IMR-90 (cell line): ENCODE results near the gene FAM171A1. TPM values are rescaled to one million over a fixed set of nuclear protein-coding genes. Genes with fewer than 3 reads are reported as not detected.

Experiments
- ATAC-seq: fragments of 200-7000 bp; cut with Tn5 transposase; 2 replicates; pipeline ENCODE4 v1.9.1; 2020; ENCODE audit warnings: low read depth, mild to moderate bottlenecking, moderate library complexity
- BruUV-seq: library from RNA; stranded (reverse); fragments of 400-500 nt; replicated peaks from 2 replicates; lab custom pipeline; 2021; lab: Mats Ljungman, UMichigan
- CTCF ChIA-PET: fragments of 300-600 bp; formaldehyde crosslinking; extraction: SDS; loops from one replicate; lab custom pipeline; 2021; ENCODE audit warnings: antibody characterized with exemption; lab: Yijun Ruan, JAX
- POLR2A ChIA-PET: fragments of 300-600 bp; sonication (Branson Sonifier 250); formaldehyde crosslinking; loops from one replicate; lab custom pipeline; 2022; ENCODE audit warnings: antibody characterized with exemption; ENCODE audit not compliant: unreplicated experiment; lab: Charles Lee
- DNase-seq: peaks from one replicate; pipeline ENCODE4 v3.0.0; 2013
- H2AFZ ChIP-seq: replicated peaks from 2 replicates; pipeline ENCODE3; 2013; ENCODE audit warnings: low read length, mild to moderate bottlenecking; ENCODE audit not compliant: poor library complexity
- H2AK5ac ChIP-seq: 2 replicates; pipeline ENCODE4 v1.6.1; 2013; ENCODE audit warnings: low read depth, low read length, inconsistent platforms
- H2AK9ac ChIP-seq: replicated peaks from 2 replicates; pipeline ENCODE3; 2013; ENCODE audit warnings: mild to moderate bottlenecking, low read depth, low read length, moderate library complexity; ENCODE audit not compliant: poor library complexity
- H2BK120ac ChIP-seq: 2 replicates; pipeline ENCODE4 v1.6.1; 2013; ENCODE audit warnings: low read depth, low read length, inconsistent platforms
- H2BK15ac ChIP-seq: 3 replicates; pipeline ENCODE4 v1.6.1; 2013; ENCODE audit warnings: low read depth, low read length, inconsistent platforms
- H2BK20ac ChIP-seq: 2 replicates; pipeline ENCODE4 v1.6.1; 2013; ENCODE audit warnings: low read depth, mild to moderate bottlenecking, inconsistent platforms, low read length, moderate library complexity
- H2BK5ac ChIP-seq: 2 replicates; pipeline ENCODE4 v1.6.1; 2013; ENCODE audit warnings: mild to moderate bottlenecking, low read depth, low read length, inconsistent platforms; ENCODE audit not compliant: poor library complexity, severe bottlenecking
- H3K14ac ChIP-seq: replicated peaks from 2 replicates; pipeline ENCODE4 v1.6.1; 2013; ENCODE audit warnings: low read depth, low read length, inconsistent platforms
- H3K18ac ChIP-seq: 2 replicates; pipeline ENCODE4 v1.6.1; 2013; ENCODE audit warnings: low read depth, low read length, control low read depth
- H3K23ac ChIP-seq: 2 replicates; pipeline ENCODE4 v1.6.1; 2013; ENCODE audit warnings: low read depth, low read length, inconsistent platforms
- H3K27ac ChIP-seq: 2 replicates; pipeline ENCODE4 v1.5.1; 2013; ENCODE audit warnings: mild to moderate bottlenecking, control low read depth, low read length; ENCODE audit not compliant: insufficient read depth
- H3K27me3 ChIP-seq: 2 replicates; pipeline ENCODE4 v1.6.1; 2013; ENCODE audit warnings: low read length; ENCODE audit not compliant: control insufficient read depth, insufficient read depth
- H3K36me3 ChIP-seq: 2 replicates; pipeline ENCODE4 v1.6.1; 2013; ENCODE audit warnings: low read length, mixed read lengths; ENCODE audit not compliant: control insufficient read depth, insufficient read depth
- H3K4ac ChIP-seq: 2 replicates; pipeline ENCODE4 v1.6.1; 2013; ENCODE audit warnings: low read depth, low read length, inconsistent platforms
- H3K4me1 ChIP-seq: 2 replicates; pipeline ENCODE4 v1.6.1; 2013; ENCODE audit warnings: low read length, mixed read lengths; ENCODE audit not compliant: control insufficient read depth, insufficient read depth
- H3K4me2 ChIP-seq: 2 replicates; pipeline ENCODE4 v1.6.1; 2013; ENCODE audit warnings: low read depth, mild to moderate bottlenecking, control low read depth, low read length, moderate library complexity
- H3K4me3 ChIP-seq: 2 replicates; pipeline ENCODE4 v1.5.1; 2013; ENCODE audit warnings: low read depth, mild to moderate bottlenecking, control low read depth, low read length, moderate library complexity; ENCODE audit not compliant: insufficient read depth
- H3K56ac ChIP-seq: 2 replicates; pipeline ENCODE4 v1.6.1; 2013; ENCODE audit warnings: low read length, inconsistent platforms; ENCODE audit not compliant: insufficient read depth; ENCODE audit errors: extremely low read depth
- H3K79me1 ChIP-seq, 2 experiments: 2 replicates each; pipeline ENCODE4 v1.6.1; 2013; ENCODE audit warnings: low read length in 2 of 2, inconsistent platforms in 1 of 2, low read depth in 1 of 2
- H3K9ac ChIP-seq: 2 replicates; pipeline ENCODE4 v1.6.1; 2013; ENCODE audit warnings: low read depth, low read length, control low read depth
- H3K9me1 ChIP-seq: 2 replicates; pipeline ENCODE4 v1.6.1; 2013; ENCODE audit warnings: low read length, inconsistent platforms; ENCODE audit not compliant: insufficient read depth
- H3K9me3 ChIP-seq: 2 replicates; pipeline ENCODE4 v1.6.1; 2013; ENCODE audit warnings: low read length; ENCODE audit not compliant: control insufficient read depth, insufficient read depth
- H4K20me1 ChIP-seq: 2 replicates; pipeline ENCODE4 v1.6.1; 2013; ENCODE audit warnings: low read length, inconsistent platforms; ENCODE audit not compliant: insufficient read depth
- H4K5ac ChIP-seq: 2 replicates; pipeline ENCODE4 v1.6.1; 2013; ENCODE audit warnings: mild to moderate bottlenecking, low read depth, low read length, control low read depth
- H4K8ac ChIP-seq, 2 experiments: 2 replicates each; pipeline ENCODE4 v1.6.1; 2013; ENCODE audit warnings: low read depth in 2 of 2, low read length in 2 of 2, control low read depth in 1 of 2, inconsistent platforms in 1 of 2
- H4K91ac ChIP-seq: 2 replicates; pipeline ENCODE4 v1.6.1; 2013; ENCODE audit warnings: low read depth, low read length, inconsistent platforms; ENCODE audit not compliant: insufficient read depth
- CEBPB ChIP-seq: IDR thresholded peaks from 2 replicates; pipeline ENCODE4 v1.6.1; 2012; ENCODE audit warnings: low read depth, low read length, improper control_type of control experiment
- CHD1 ChIP-seq: IDR thresholded peaks from 2 replicates; pipeline ENCODE4 v1.6.1; 2012; ENCODE audit warnings: low read depth, low read length, improper control_type of control experiment
- CTCF ChIP-seq: conservative IDR thresholded peaks from 2 replicates; pipeline ENCODE4 v1.5.1; 2012; ENCODE audit warnings: mild to moderate bottlenecking, low read depth, low read length, improper control_type of control experiment
- ELK1 ChIP-seq: fragments of 150-350 bp; IDR thresholded peaks from 2 replicates; pipeline ENCODE4 v1.6.1; 2016; ENCODE audit warnings: low read depth, mild to moderate bottlenecking, low read length, moderate library complexity, borderline replicate concordance
- MAFK ChIP-seq: IDR thresholded peaks from 2 replicates; pipeline ENCODE4 v1.6.1; 2012; ENCODE audit warnings: low read depth, low read length, improper control_type of control experiment
- MAZ ChIP-seq: IDR thresholded peaks from 2 replicates; pipeline ENCODE4 v1.6.1; 2012; ENCODE audit warnings: low read depth, mild to moderate bottlenecking, low read length, improper control_type of control experiment, moderate library complexity, borderline replicate concordance
- MXI1 ChIP-seq: IDR thresholded peaks from 2 replicates; pipeline ENCODE4 v1.6.1; 2012; ENCODE audit warnings: low read depth, mild to moderate bottlenecking, low read length, moderate library complexity, borderline replicate concordance
- POLR2A ChIP-seq: IDR thresholded peaks from 2 replicates; pipeline ENCODE4 v1.6.1; 2012; ENCODE audit warnings: mild to moderate bottlenecking, low read depth, low read length
- SMC3 ChIP-seq: fragments of 150-350 bp; IDR thresholded peaks from 2 replicates; pipeline ENCODE4 v1.6.1; 2016; ENCODE audit warnings: low read depth, mild to moderate bottlenecking, antibody characterized with exemption, low read length, moderate library complexity
- USF2 ChIP-seq: fragments of 150-350 bp; IDR thresholded peaks from 2 replicates; pipeline ENCODE4 v1.6.1; 2017; ENCODE audit warnings: mild to moderate bottlenecking, antibody characterized with exemption, low read length, low read depth
- WGBS, 2 experiments: methylation state at CpG; one replicate each; pipeline versions ENCODE4 v1.1.5 to v1.1.7; 2013; ENCODE audit warnings: missing lambda C conversion rate in 2 of 2; ENCODE audit not compliant: insufficient read length in 1 of 2; ENCODE audit errors: extremely low coverage in 2 of 2; 5-methylcytosine and 5-hydroxymethylcytosine counted together
- dilution Hi-C: fragments of 300-500 bp; cut with HindIII; formaldehyde crosslinking; loops from one replicate; pipeline ENCODE4 v1.14.3; 2018; ENCODE audit warnings: low sequenced_read_pairs; ENCODE audit not compliant: unreplicated experiment
- in situ Hi-C: fragments of 300-500 bp; cut with MboI; formaldehyde crosslinking; loops from 3 replicates; pipeline ENCODE4 v1.14.3; 2019; ENCODE audit warnings: low sequenced_read_pairs, inconsistent platforms, mixed read lengths
- intact Hi-C: fragments of 100-400 bp; cut with micrococcal nuclease; formaldehyde crosslinking; loops from 2 replicates; pipeline ENCODE4 v1.10.0; 2022
- polyA plus RNA-seq, 3 experiments: library from polyadenylated mRNA; depleted of rRNA; stranded (reverse); fragments of >200 nt; gene quantifications; 2 replicates each; pipeline ENCODE4 v1.2.3, GENCODE V29; 2012; ENCODE audit warnings: low replicate concordance in 1 of 3
- total RNA-seq: library from RNA; depleted of rRNA; stranded (reverse); fragments of >200 nt; gene quantifications from 2 replicates; pipeline ENCODE4 v1.2.3, GENCODE V29; 2012

FAM171A1 gene
- total and polyA plus RNA-seq, 2 of the 4 experiments (the other 2 are of a cell fraction), result 20.3 to 30.6 TPM

GRCh38 chr10:15368101-15368855 is 2.8 kb downstream of the FAM171A1 start (continued):
- no peak for TF ChIP-seq MAFK

- no peak overlapping the region for H2BK15ac ChIP-seq
- H3K79me1 ChIP-seq, result peaks cover 27 to 46% of the 10 kb centered on the region in 2 experiments
- 0 out of 2 replicates have a peak, but pooled peaks cover 2% of the 10 kb centered on the region for H3K4me1 ChIP-seq
- no TSS peak for BruUV-seq
- DNase-seq (no peak), ATAC-seq (no peak)
- H3K9me1 ChIP-seq, result peaks cover 5% of the 10 kb centered on the region; the same call in 1 of the 2 replicates
- H3K36me3 ChIP-seq, result no peaks in the 10 kb centered on the region; the same call in 1 of the 2 replicates
- H4K5ac ChIP-seq, result no peak overlapping the region
- no peak overlapping the region for H3K18ac ChIP-seq
- no peak overlapping the region; the same call in 1 of the 2 replicates for H3K23ac ChIP-seq
- H4K91ac ChIP-seq, result no peak overlapping the region
- no peak overlapping the region for H3K4ac ChIP-seq
- H3K4me2 ChIP-seq, result no peak overlapping the region
- no peak overlapping the region for H3K14ac ChIP-seq
- H3K9ac ChIP-seq, result no peak overlapping the region
- in situ Hi-C loops (no loop called here), intact Hi-C loops (no loop called here), dilution Hi-C loops (no loop called here)
- no peak overlapping the region for H3K56ac ChIP-seq
- POLR2A ChIA-PET, result no interaction called here
- H4K20me1 ChIP-seq, result peaks cover 11% of the 10 kb centered on the region; the same call in 1 of the 2 replicates
- H2BK20ac ChIP-seq, result no peak overlapping the region
- H2BK5ac ChIP-seq, result no peak overlapping the region
- H2BK120ac ChIP-seq, result no peak overlapping the region
- no peak overlapping the region for H2AK9ac ChIP-seq
- no peak overlapping the region for H4K8ac ChIP-seq
- no peak overlapping the region for H2AFZ ChIP-seq
- H3K27me3 ChIP-seq, result no peaks in the 10 kb centered on the region; the same call in 1 of the 2 replicates
- CTCF ChIA-PET, result interaction anchor here (0.6 to 0.7 kb wide), 2 partner anchors 51 to 112 kb away, joined by 3 read pairs; no protein-coding TSS in a partner anchor
- WGBS, 2 experiments, result 89% methylated on average over 3 of the region's 8 CpGs; no CpG with 5 or more reads in 1 of the 2 experiments
- H3K27ac ChIP-seq, result no peak overlapping the region
- no peak overlapping the region for H3K4me3 ChIP-seq
- no peak overlapping the region for H2AK5ac ChIP-seq
- no peaks in the 10 kb centered on the region for H3K9me3 ChIP-seq
- no peak for TF ChIP-seq MAZ
- no peak for TF ChIP-seq MXI1
- TF ChIP-seq SMC3, result no peak
- no peak for TF ChIP-seq ELK1
- no peak for TF ChIP-seq POLR2A
- TF ChIP-seq CHD1, result no peak
- TF ChIP-seq CEBPB, result no peak
- no peak for TF ChIP-seq CTCF
- TF ChIP-seq USF2, result no peak
Observed at GRCh38 chr10:15367296-15368085, 3.6 kb downstream of the FAM171A1 start.
